Measurements from ENCODE around the gene CDK13.

- TF ChIP-seq, protein P1, sequence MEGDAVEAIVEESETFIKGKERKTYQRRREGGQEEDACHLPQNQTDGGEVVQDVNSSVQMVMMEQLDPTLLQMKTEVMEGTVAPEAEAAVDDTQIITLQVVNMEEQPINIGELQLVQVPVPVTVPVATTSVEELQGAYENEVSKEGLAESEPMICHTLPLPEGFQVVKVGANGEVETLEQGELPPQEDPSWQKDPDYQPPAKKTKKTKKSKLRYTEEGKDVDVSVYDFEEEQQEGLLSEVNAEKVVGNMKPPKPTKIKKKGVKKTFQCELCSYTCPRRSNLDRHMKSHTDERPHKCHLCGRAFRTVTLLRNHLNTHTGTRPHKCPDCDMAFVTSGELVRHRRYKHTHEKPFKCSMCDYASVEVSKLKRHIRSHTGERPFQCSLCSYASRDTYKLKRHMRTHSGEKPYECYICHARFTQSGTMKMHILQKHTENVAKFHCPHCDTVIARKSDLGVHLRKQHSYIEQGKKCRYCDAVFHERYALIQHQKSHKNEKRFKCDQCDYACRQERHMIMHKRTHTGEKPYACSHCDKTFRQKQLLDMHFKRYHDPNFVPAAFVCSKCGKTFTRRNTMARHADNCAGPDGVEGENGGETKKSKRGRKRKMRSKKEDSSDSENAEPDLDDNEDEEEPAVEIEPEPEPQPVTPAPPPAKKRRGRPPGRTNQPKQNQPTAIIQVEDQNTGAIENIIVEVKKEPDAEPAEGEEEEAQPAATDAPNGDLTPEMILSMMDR (IDR thresholded peaks at IDR 0.05): no peak
- no peak for TF ChIP-seq POLR2A (IDR thresholded peaks at IDR 0.05)
Observed at GRCh38 chr7:39979406-39980073, 29.5 kb downstream of the CDK13 start.

Data from right lobe of liver (tissue), 4 donors.